Mucosa of rectum (tissue), 2 donors: ENCODE data around the gene DHRS11.

Experiments used
- H3K27ac ChIP-seq, 2 donors: one replicate each; pipeline ENCODE4 v1.7.0; 2013; ENCODE audit warnings: inconsistent platforms in 2 of 2, low read depth in 2 of 2, low read length in 2 of 2
- H3K27me3 ChIP-seq, 2 donors: one replicate each; pipeline ENCODE4 v1.7.0; 2013; ENCODE audit warnings: low read length in 2 of 2; ENCODE audit not compliant: control insufficient read depth in 2 of 2, insufficient read depth in 2 of 2
- H3K36me3 ChIP-seq, 2 donors: one replicate each; pipeline ENCODE4 v1.7.0; 2013; ENCODE audit warnings: low read length in 2 of 2; ENCODE audit not compliant: control insufficient read depth in 2 of 2, insufficient read depth in 2 of 2
- H3K4me1 ChIP-seq, 2 donors: one replicate each; pipeline ENCODE4 v1.7.0; 2013; ENCODE audit warnings: low read length in 2 of 2, mild to moderate bottlenecking in 1 of 2; ENCODE audit not compliant: control insufficient read depth in 2 of 2, insufficient read depth in 2 of 2
- H3K4me3 ChIP-seq, 2 donors: one replicate each; pipeline ENCODE4 v1.7.0; 2013; ENCODE audit warnings: low read length in 2 of 2
- H3K9ac ChIP-seq, 2 donors: one replicate each; pipeline ENCODE4 v1.7.0; 2013; ENCODE audit warnings: low read length in 2 of 2, low read depth in 1 of 2, mild to moderate bottlenecking in 1 of 2
- H3K9me3 ChIP-seq, 2 donors: one replicate each; pipeline ENCODE4 v1.7.0; 2013; ENCODE audit warnings: low read length in 2 of 2; ENCODE audit not compliant: control insufficient read depth in 2 of 2
- donor health status: healthy.
- donor health status: Normal muscosa, but diverticular disease.

DHRS11 gene

GRCh38 chr17:36645422-36645821, 53.7 kb downstream of the DHRS11 start:
- Histone ChIP-seq H3K9me3 (no peaks in the 10 kb centered on the region), H3K36me3 (no peaks in the 10 kb centered on the region), H3K9ac (no peak overlapping the region), H3K4me3 (no peak overlapping the region), H3K4me1 (peaks cover 12 to 15% of the 10 kb centered on the region in 2 donors), H3K27me3 (peaks cover 25% of the 10 kb centered on the region in 2 donors), H3K27ac (no peak overlapping the region)

DNA sequence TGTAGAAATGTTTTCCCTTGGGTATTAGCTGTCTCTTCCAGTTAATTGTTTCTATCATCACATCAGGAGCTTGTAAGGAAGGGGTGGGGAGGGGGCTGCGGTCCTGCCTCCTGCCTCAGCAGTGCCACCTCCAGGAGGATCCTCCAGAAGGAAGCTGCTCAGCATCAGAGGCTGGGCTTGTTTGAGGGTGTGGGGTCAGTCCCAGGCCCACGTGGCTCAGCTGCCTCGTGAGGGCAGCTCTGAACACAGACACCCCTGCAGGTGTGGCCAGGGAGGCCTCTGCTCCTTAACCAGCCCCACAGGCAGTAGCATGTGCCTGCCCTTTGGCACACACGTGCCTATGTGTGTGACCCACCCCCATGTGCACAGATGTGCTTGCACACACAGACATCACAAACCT, 56.0 kb downstream of the DHRS11 start:
- Histone ChIP-seq H3K27ac (no peak overlapping the region), H3K27me3 (peaks cover 17 to 19% of the 10 kb centered on the region in 2 donors)

GRCh38 chr17:36650096-36650775, 58.6 kb downstream of the DHRS11 start:
- Histone ChIP-seq H3K27me3 (peaks cover 3 to 11% of the 10 kb centered on the region in 2 donors), H3K9ac (no peak overlapping the region), H3K4me1 (peaks cover 8 to 10% of the 10 kb centered on the region in 2 donors), H3K36me3 (peaks cover 0 to 2% of the 10 kb centered on the region in 2 donors), H3K27ac (no peak overlapping the region), H3K9me3 (no peaks in the 10 kb centered on the region), H3K4me3 (no peak overlapping the region)

More for the DNA sequence above, 56.0 kb downstream of the DHRS11 start:
- no peak overlapping the region for H3K4me3 ChIP-seq
- peaks cover 7 to 8% of the 10 kb centered on the region in 2 donors for H3K4me1 ChIP-seq
- H3K9ac ChIP-seq = no peak overlapping the region
- no peaks in the 10 kb centered on the region for H3K36me3 ChIP-seq
- no peaks in the 10 kb centered on the region for H3K9me3 ChIP-seq
